GM12864 (cell line): ENCODE measurements around the gene TMCO5A.

Experiments used
- DNase-seq: peaks from one replicate; pipeline ENCODE4 v3.0.0-alpha.2; 2011; ENCODE audit warnings: low read depth
- H3K4me3 ChIP-seq: 2 replicates; pipeline ENCODE4 v1.5.1; 2011; ENCODE audit warnings: mild to moderate bottlenecking, low read depth, low read length, control low read depth
- TF ChIP-seq, protein P1 (sequence below): IDR thresholded peaks from 2 replicates; pipeline ENCODE4 v1.5.1; 2011; ENCODE audit warnings: low read depth, mild to moderate bottlenecking, moderate library complexity, low read length, control low read depth, inconsistent platforms; ENCODE audit errors: missing control alignments

The TMCO5A gene

DNA sequence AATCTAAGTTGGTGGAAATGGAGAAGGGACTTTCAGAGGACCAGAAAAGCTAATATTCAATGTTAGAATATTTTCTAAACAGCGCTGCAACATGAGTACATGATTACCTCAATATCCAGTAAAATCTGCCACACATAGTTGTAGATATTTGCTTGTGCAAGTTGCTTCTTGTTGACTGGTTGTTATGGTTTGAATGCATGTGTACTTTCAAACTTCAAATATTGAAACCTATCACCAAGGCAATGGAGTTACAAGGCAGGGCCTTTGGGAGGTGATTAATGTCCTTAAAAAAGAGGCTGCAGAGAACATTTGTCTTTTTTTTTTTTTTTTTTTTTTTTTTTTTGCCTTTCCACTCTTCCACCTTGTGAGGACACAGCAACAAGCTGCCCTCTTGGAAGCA, 49.9 kb downstream of the TMCO5A start:
- H3K4me3 ChIP-seq = no peak overlapping the region
- TF ChIP-seq, protein P1, sequence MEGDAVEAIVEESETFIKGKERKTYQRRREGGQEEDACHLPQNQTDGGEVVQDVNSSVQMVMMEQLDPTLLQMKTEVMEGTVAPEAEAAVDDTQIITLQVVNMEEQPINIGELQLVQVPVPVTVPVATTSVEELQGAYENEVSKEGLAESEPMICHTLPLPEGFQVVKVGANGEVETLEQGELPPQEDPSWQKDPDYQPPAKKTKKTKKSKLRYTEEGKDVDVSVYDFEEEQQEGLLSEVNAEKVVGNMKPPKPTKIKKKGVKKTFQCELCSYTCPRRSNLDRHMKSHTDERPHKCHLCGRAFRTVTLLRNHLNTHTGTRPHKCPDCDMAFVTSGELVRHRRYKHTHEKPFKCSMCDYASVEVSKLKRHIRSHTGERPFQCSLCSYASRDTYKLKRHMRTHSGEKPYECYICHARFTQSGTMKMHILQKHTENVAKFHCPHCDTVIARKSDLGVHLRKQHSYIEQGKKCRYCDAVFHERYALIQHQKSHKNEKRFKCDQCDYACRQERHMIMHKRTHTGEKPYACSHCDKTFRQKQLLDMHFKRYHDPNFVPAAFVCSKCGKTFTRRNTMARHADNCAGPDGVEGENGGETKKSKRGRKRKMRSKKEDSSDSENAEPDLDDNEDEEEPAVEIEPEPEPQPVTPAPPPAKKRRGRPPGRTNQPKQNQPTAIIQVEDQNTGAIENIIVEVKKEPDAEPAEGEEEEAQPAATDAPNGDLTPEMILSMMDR = no peak
- DNase-seq = no peak

DNA sequence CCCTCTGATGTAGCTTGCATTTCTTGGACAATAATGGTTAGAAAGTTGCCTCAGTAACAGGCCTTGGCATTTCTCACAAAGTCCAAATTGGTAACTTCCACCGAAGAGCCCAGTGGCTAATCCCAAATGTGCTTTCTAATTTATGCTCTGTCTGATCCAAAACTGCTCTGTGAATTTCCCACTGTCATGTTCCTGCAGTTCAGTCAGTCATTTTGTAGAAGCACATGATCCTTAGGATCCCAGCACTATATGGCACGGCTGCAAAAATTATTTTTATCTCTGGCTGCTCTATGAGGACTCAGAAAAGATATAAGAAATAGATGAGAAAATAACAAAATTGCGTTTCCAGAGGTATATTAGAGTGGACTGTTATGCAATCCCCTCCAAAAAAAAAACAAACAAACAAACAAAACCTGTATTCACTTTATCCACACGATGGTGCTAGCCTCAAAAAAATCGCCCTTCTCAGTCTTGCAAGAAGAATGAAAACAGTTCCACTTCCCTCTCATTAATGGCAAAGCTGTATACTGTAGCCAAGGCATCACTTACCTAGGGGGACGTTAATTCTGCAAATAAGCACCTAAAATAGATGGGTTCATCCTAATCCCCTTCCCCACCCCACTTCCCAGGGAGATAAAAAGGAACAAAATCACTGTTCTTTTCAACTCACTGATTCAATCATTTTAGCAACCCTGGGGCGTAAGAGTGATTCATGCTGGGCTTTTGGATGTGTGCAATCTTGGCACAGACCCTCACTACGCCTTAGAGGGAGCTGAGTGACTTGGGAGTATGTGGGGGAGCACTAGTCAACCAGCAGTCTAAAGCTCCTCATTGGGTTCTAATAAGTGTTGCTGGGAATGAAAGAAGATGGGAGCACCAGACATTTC, 61.3 kb downstream of the TMCO5A start:
- peak; percentile 30 for DNase-seq
- no peak overlapping the region for H3K4me3 ChIP-seq
- TF ChIP-seq, protein P1 = peak; percentile 58
